DND-41 (cell line): ENCODE results near the gene FIGNL2.

ENCODE experiments used
- CTCF ChIP-seq: IDR thresholded peaks from 2 replicates; pipeline ENCODE4 v1.5.1; 2012; ENCODE audit warnings: borderline replicate concordance, low read length, moderate library complexity, mild to moderate bottlenecking; ENCODE audit not compliant: poor library complexity, severe bottlenecking; ENCODE audit errors: extremely low read depth
- EZH2 ChIP-seq: IDR thresholded peaks from 3 replicates; pipeline ENCODE4 v1.6.1; 2012; ENCODE audit warnings: borderline replicate concordance, low read depth, mild to moderate bottlenecking, moderate library complexity, low read length, inconsistent platforms; ENCODE audit not compliant: severe bottlenecking

DNA sequence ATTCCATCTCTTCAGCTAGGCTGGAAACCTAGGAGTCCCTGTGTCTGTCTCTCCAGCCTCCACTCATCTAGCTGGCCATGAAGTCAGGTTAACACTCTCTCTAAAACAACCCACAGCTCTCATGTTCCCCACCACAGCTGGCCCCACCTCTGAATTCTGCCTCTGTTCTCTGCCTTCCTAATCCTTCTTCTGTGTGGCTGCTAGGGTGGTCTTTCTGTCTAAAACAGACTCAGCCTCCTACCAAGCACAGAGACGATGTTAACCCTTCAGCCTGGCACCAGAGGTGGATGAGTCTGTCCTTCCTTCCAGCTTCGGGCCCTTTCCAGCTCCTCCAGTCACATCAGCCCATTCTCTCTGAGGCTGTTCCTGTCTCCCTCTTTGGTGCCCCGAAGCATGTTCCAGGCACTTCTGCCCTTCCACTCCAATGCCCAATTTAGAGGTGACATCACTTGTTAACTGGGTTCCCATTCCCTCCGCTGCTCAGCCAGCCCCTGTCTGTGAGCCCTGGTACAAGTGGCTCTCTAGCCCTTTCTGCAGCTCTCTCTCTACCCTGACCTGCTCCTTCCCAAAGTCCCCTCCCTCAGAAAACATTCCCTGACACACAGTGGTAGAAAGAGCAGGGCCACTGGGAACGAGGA lies 9.1 kb downstream of the FIGNL2 start:
- no peak for TF ChIP-seq CTCF
- TF ChIP-seq EZH2 = no peak
